Heart left ventricle (tissue), 13 donors: ENCODE measurements around the gene SLC25A40.

ENCODE experiments used
- POLR2A ChIP-seq, 2 donors: fragments of 450-650 bp; IDR thresholded peaks; one replicate each; pipeline ENCODE4 v1.6.1; 2017; ENCODE audit warnings: antibody characterized with exemption in 2 of 2, mild to moderate bottlenecking in 2 of 2, moderate library complexity in 2 of 2
- TF ChIP-seq, protein P1 (sequence below), 12 donors: fragments of 200-600 bp; sonication (generic) in 4 of 12; IDR thresholded peaks; one replicate each; pipeline versions ENCODE4 v1.5.0 to v1.8.0; 2018 to 2022; ENCODE audit warnings: antibody characterized with exemption in 12 of 12, mild to moderate bottlenecking in 5 of 12
- donor health status: ischemic (EF 13 %, LVEDD 7.1; RV severe dilation, severe dysfunction).
- donor health status: DM: no; HTN: yes; CAD: no.
- donor health status: DM: no; HTN: no; CAD: no.
- donor health status: ischemic (EF 25% LVEDD 6.9; RV normal size, moderate dysfunction).
- donor health status: ischemic (EF 25% LVEDD 5.7; RV mildly dilated, moderate dysfunction).
- donor health status: ischemic (EF 35%, LVEDD 5.7; RV mildly dilated, moderate dysfunction).
- donor health status: nonischemic (EF 11% LVEDD 7.7; RV severe dilation, severe dysfunction).
- donor health status: DM: yes; HTN: yes; CAD: no.
- donor health status: PGD.
- donor health status: ischemic (EF 29% LVEDD 5.4; RV normal size, mild dysfunction).
- donor health status: nonischemic (EF 23%, LVEDD 6.1; RV moderate dilation, normal function).

DNA sequence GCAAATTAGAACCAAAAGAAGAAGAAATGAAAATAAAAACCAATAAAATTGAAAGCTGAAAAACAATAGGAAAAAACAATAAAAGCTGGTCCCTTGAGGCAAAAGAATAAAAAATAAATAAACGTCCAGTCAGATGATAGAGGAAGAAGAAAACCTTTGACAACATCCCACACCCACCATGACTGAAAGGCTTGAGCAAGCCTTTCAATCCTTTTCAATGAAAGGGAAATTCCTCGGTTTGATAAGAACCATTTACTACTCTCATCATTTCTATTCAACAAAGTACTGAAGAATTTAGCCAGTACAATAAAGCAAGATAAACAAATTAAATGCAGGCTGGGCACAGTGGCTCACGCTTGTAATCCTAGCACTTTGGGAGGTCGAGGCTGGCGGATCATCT is 3.8 kb downstream of the SLC25A40 start:
- TF ChIP-seq, protein P1, sequence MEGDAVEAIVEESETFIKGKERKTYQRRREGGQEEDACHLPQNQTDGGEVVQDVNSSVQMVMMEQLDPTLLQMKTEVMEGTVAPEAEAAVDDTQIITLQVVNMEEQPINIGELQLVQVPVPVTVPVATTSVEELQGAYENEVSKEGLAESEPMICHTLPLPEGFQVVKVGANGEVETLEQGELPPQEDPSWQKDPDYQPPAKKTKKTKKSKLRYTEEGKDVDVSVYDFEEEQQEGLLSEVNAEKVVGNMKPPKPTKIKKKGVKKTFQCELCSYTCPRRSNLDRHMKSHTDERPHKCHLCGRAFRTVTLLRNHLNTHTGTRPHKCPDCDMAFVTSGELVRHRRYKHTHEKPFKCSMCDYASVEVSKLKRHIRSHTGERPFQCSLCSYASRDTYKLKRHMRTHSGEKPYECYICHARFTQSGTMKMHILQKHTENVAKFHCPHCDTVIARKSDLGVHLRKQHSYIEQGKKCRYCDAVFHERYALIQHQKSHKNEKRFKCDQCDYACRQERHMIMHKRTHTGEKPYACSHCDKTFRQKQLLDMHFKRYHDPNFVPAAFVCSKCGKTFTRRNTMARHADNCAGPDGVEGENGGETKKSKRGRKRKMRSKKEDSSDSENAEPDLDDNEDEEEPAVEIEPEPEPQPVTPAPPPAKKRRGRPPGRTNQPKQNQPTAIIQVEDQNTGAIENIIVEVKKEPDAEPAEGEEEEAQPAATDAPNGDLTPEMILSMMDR (IDR thresholded peaks at IDR 0.05): no peak
- no peak for TF ChIP-seq POLR2A (IDR thresholded peaks at IDR 0.05)
